ENCODE measurements around the gene MTMR2.

GRCh38 chr11:95877291-95877690 lies 46.6 kb downstream of the MTMR2 start:
- TF ChIP-seq CTCF (IDR thresholded peaks at IDR 0.05) (no peak), EZH2 (IDR thresholded peaks at IDR 0.05; ENCODE audit: borderline replicate concordance, insufficient read depth, low read depth, low read length, poor library complexity, severe bottlenecking) (no peak)

All from B cell (primary cell).